ENCODE measurements around the gene MSRB1. TPM values are rescaled to one million over a fixed set of nuclear protein-coding genes. Genes with fewer than 3 reads are reported as not detected.

Gene MSRB1
- total and polyA plus RNA-seq, 2 of the 8 experiments (the other 6 are each of a cell fraction or from before 2014, with no cell fraction given): 28.2 to 51.4 TPM

- Histone ChIP-seq H3K4ac (replicated peaks; ENCODE audit: insufficient read length, low read depth, low read length) (no peak overlapping the region), H3K4me1 (replicated peaks in 1 of 4; ENCODE audit: control insufficient read depth in 3 of 4, insufficient read depth in 4 of 4, low read length in 3 of 4) (peaks cover 4 to 39% (median 24%) of the 10 kb centered on the region in 4 experiments), H3K18ac (ENCODE audit: extremely low read depth, low read length) (no peak overlapping the region), H3K4me3 (ENCODE audit: extremely low read depth in 1 of 4, insufficient read depth in 2 of 4, low read depth in 3 of 4, low read length in 4 of 4) (peak overlapping the region in 1 of 4 experiments; percentile 58; a peak in 1 of 8 replicates), H3K27me3 (replicated peaks in 1 of 4; ENCODE audit: control insufficient read depth in 3 of 4, extremely low read depth in 1 of 4, insufficient read depth in 3 of 4, low read length in 3 of 4) (peaks cover 39 to 90% (median 73%) of the 10 kb centered on the region in 4 experiments), H2BK20ac (ENCODE audit: low read length) (0 out of 2 replicates have a peak overlapping the region, but pooled peaks have one; percentile 48), H3K56ac (replicated peaks; ENCODE audit: insufficient read length, low read depth, low read length) (no peak overlapping the region), H4K5ac (ENCODE audit: insufficient read length, low read depth, low read length) (no peak overlapping the region), H2AK5ac (ENCODE audit: low read depth, low read length) (no peak overlapping the region), H3K36me3 (ENCODE audit: control insufficient read depth in 2 of 4, insufficient read depth in 4 of 4, low read length in 3 of 4) (peaks cover 0 to 7% (median 0%) of the 10 kb centered on the region in 4 experiments; a peak in 1 of 8 replicates), H2AFZ (ENCODE audit: low read length) (no peak overlapping the region), H3K9ac (replicated peaks in 1 of 4; ENCODE audit: extremely low read depth in 1 of 4, low read depth in 3 of 4, low read length in 3 of 4) (no peak overlapping the region), H2BK15ac (ENCODE audit: low read length) (no peak overlapping the region), H3K4me2 (ENCODE audit: insufficient read depth in 1 of 2, low read depth in 2 of 2, low read length in 2 of 2) (peak overlapping the region in 1 of 2 experiments; percentile 65; a peak in 1 of 4 replicates), H3K23ac (ENCODE audit: insufficient read length) (no peak overlapping the region), H3K79me1 (ENCODE audit: low read depth, low read length) (no peaks in the 10 kb centered on the region), H4K20me1 (replicated peaks in 1 of 2; ENCODE audit: control insufficient read depth in 1 of 2, insufficient read depth in 2 of 2, low read length in 2 of 2) (peaks cover 4 to 9% of the 10 kb centered on the region in 2 experiments), H4K91ac (replicated peaks; ENCODE audit: insufficient read length, low read length) (no peak overlapping the region), H3K23me2 (ENCODE audit: low read depth, low read length) (peaks cover 9% of the 10 kb centered on the region; the same call in 1 of the 2 replicates), H2BK12ac (ENCODE audit: low read depth, low read length) (no peak overlapping the region; the same call in 1 of the 2 replicates), H2BK120ac (replicated peaks; ENCODE audit: low read depth, low read length) (no peak overlapping the region), H3K14ac (ENCODE audit: insufficient read length) (no peak overlapping the region), H2BK5ac (ENCODE audit: low read depth, low read length) (no peak overlapping the region), H3K79me2 (ENCODE audit: control insufficient read depth in 1 of 2, insufficient read depth in 2 of 2, low read length in 2 of 2) (no peaks in the 10 kb centered on the region), H4K8ac (ENCODE audit: extremely low read depth, insufficient read depth, low read length) (peak overlapping the region; percentile 66), H3K27ac (ENCODE audit: low read depth, low read length) (no peak overlapping the region), H3K9me3 (ENCODE audit: insufficient read depth in 2 of 2, low read depth in 1 of 2, low read length in 1 of 2) (no peaks in the 10 kb centered on the region)
- ChIA-PET CTCF (ENCODE audit: partially characterized antibody) (interaction anchor here (0.8 to 2.2 kb wide), 6 partner anchors 9 to 55 kb away, joined by 3 to 6 read pairs (median 4); no protein-coding TSS in a partner anchor), POLR2A (ENCODE audit: partially characterized antibody) (interaction anchor here (0.9 to 1.8 kb wide), 5 partner anchors 13 to 236 kb away, joined by 3 to 4 read pairs (median 4); partner anchors contain the start of gene TBL3)
- no peak for DNase-seq (ENCODE audit: low read depth in 1 of 2, low spot score in 2 of 2)
- TF ChIP-seq HDAC2 (IDR thresholded peaks at IDR 0.05; ENCODE audit: borderline replicate concordance in 1 of 2, low read depth in 2 of 2, low read length in 2 of 2) (no peak), EZH2 (IDR thresholded peaks at IDR 0.05; ENCODE audit: low read depth, low read length, severe bottlenecking) (peak; percentile 21)
- no peak for FAIRE-seq
- 69% methylated on average over 18 of the region's 30 CpGs; no CpG with 5 or more reads in 1 of the 2 experiments for WGBS, 2 experiments (ENCODE audit: extremely low coverage in 1 of 2, insufficient coverage in 1 of 2, insufficient read length in 1 of 2, insufficient replicate concordance in 2 of 2, low coverage in 1 of 2, low lambda C conversion rate in 2 of 2, missing lambda C conversion rate in 1 of 2)
Observed at GRCh38 chr16:1919327-1919998, 23.5 kb downstream of the MSRB1 start.

All from H1 (cell line).